ENCODE results near the gene GSN. TPM values are rescaled to one million over a fixed set of nuclear protein-coding genes. Genes with fewer than 3 reads are reported as not detected.

GSN gene
- total and polyA plus RNA-seq, 2 of the 13 experiments (the other 11 are each of a cell fraction or from before 2014, with no cell fraction given): 294 to 307 TPM

DNA sequence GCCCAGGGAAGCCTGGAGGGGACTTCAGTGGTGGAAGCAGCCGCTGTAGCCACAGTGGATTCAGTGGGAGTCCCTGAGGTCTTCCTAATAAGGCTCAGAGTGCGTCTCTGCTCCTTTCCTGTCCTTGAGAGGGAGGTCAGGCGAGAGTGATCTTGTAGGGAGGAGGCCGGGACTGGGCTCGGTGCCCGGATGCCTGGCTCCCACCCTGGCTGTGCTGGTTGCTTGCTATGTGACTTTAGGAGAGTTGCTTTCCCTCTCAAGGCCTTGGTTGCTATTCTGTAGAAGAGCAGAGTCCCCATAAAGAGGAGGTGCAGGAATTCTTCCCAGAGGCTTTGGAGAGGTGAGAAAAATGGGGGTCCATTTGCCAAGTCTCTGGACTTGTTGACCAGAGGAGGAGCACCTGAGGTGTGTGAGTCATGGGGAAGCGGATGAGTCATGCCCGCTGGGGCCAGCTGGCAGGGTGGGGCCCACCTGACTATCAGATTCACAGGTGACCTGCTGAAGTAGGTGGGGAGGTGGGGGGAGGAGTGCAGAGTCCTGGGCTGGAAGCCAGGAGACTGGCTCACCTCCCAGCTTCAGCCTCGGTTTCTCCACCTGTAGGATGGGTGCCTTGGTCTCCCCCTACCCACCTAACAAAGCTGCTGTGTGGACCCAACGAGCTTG is 13.8 kb downstream of the GSN start (continued):
- no peak for TF ChIP-seq NFATC3 (CRISPR knock-in tag; IDR thresholded peaks at IDR 0.05)
- no peak for TF ChIP-seq KLF9 (CRISPR knock-in tag; IDR thresholded peaks at IDR 0.05; ENCODE audit: low read depth)
- TF ChIP-seq TARDBP (CRISPR knock-in tag; IDR thresholded peaks at IDR 0.05): peak; percentile 69
- peak; percentile 68 for TF ChIP-seq SOX5 (CRISPR knock-in tag; IDR thresholded peaks at IDR 0.05; ENCODE audit: borderline replicate concordance)
- no peak; the same call in 1 of the 2 replicates for TF ChIP-seq KDM2A (CRISPR knock-in tag; IDR thresholded peaks at IDR 0.05; ENCODE audit: borderline replicate concordance, low read depth)
- 0 out of 2 replicates have a peak, but pooled peaks have one; percentile 46 for TF ChIP-seq ZNF333 (CRISPR knock-in tag; IDR thresholded peaks at IDR 0.05; ENCODE audit: borderline replicate concordance)
- TF ChIP-seq, protein P1, sequence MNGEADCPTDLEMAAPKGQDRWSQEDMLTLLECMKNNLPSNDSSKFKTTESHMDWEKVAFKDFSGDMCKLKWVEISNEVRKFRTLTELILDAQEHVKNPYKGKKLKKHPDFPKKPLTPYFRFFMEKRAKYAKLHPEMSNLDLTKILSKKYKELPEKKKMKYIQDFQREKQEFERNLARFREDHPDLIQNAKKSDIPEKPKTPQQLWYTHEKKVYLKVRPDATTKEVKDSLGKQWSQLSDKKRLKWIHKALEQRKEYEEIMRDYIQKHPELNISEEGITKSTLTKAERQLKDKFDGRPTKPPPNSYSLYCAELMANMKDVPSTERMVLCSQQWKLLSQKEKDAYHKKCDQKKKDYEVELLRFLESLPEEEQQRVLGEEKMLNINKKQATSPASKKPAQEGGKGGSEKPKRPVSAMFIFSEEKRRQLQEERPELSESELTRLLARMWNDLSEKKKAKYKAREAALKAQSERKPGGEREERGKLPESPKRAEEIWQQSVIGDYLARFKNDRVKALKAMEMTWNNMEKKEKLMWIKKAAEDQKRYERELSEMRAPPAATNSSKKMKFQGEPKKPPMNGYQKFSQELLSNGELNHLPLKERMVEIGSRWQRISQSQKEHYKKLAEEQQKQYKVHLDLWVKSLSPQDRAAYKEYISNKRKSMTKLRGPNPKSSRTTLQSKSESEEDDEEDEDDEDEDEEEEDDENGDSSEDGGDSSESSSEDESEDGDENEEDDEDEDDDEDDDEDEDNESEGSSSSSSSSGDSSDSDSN (CRISPR knock-in tag; IDR thresholded peaks at IDR 0.05): peak; percentile 20
- no peak for TF ChIP-seq SMAD9 (CRISPR knock-in tag; IDR thresholded peaks at IDR 0.05)
- TF ChIP-seq ZKSCAN5 (CRISPR knock-in tag; IDR thresholded peaks at IDR 0.05): no peak
- TF ChIP-seq TBL1XR1 (IDR thresholded peaks at IDR 0.05; ENCODE audit: borderline replicate concordance, low read length, partially characterized antibody): no peak
- 0 out of 2 replicates have a peak, but pooled peaks have one; percentile 14 for TF ChIP-seq ZNF205 (CRISPR knock-in tag; IDR thresholded peaks at IDR 0.05)
- TF ChIP-seq SMARCE1 (IDR thresholded peaks at IDR 0.05; ENCODE audit: borderline replicate concordance): no peak
- TF ChIP-seq, protein P2, sequence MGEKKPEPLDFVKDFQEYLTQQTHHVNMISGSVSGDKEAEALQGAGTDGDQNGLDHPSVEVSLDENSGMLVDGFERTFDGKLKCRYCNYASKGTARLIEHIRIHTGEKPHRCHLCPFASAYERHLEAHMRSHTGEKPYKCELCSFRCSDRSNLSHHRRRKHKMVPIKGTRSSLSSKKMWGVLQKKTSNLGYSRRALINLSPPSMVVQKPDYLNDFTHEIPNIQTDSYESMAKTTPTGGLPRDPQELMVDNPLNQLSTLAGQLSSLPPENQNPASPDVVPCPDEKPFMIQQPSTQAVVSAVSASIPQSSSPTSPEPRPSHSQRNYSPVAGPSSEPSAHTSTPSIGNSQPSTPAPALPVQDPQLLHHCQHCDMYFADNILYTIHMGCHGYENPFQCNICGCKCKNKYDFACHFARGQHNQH (CRISPR knock-in tag; IDR thresholded peaks at IDR 0.05): peak; percentile 45; the same call in 1 of the 2 replicates
- peak; percentile 99 for TF ChIP-seq ZEB1 (IDR thresholded peaks at IDR 0.05; ENCODE audit: insufficient replicate concordance, low read depth)
- peak; percentile 53; the same call in 1 of the 2 replicates for TF ChIP-seq HMG20A (CRISPR knock-in tag; IDR thresholded peaks at IDR 0.05; ENCODE audit: borderline replicate concordance)
- TF ChIP-seq SPEN (CRISPR knock-in tag; IDR thresholded peaks at IDR 0.05; ENCODE audit: low read depth): peak; percentile 5; the same call in 1 of the 2 replicates
- TF ChIP-seq, protein P3, sequence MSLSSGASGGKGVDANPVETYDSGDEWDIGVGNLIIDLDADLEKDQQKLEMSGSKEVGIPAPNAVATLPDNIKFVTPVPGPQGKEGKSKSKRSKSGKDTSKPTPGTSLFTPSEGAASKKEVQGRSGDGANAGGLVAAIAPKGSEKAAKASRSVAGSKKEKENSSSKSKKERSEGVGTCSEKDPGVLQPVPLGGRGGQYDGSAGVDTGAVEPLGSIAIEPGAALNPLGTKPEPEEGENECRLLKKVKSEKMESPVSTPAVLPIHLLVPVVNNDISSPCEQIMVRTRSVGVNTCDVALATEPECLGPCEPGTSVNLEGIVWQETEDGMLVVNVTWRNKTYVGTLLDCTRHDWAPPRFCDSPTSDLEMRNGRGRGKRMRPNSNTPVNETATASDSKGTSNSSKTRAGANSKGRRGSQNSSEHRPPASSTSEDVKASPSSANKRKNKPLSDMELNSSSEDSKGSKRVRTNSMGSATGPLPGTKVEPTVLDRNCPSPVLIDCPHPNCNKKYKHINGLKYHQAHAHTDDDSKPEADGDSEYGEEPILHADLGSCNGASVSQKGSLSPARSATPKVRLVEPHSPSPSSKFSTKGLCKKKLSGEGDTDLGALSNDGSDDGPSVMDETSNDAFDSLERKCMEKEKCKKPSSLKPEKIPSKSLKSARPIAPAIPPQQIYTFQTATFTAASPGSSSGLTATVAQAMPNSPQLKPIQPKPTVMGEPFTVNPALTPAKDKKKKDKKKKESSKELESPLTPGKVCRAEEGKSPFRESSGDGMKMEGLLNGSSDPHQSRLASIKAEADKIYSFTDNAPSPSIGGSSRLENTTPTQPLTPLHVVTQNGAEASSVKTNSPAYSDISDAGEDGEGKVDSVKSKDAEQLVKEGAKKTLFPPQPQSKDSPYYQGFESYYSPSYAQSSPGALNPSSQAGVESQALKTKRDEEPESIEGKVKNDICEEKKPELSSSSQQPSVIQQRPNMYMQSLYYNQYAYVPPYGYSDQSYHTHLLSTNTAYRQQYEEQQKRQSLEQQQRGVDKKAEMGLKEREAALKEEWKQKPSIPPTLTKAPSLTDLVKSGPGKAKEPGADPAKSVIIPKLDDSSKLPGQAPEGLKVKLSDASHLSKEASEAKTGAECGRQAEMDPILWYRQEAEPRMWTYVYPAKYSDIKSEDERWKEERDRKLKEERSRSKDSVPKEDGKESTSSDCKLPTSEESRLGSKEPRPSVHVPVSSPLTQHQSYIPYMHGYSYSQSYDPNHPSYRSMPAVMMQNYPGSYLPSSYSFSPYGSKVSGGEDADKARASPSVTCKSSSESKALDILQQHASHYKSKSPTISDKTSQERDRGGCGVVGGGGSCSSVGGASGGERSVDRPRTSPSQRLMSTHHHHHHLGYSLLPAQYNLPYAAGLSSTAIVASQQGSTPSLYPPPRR (CRISPR knock-in tag; IDR thresholded peaks at IDR 0.05; ENCODE audit: borderline replicate concordance): peak; percentile 56; the same call in 1 of the 2 replicates
- no peak for TF ChIP-seq CREM (IDR thresholded peaks at IDR 0.05)
- TF ChIP-seq CREM (CRISPR knock-in tag; IDR thresholded peaks at IDR 0.05): no peak
- no peak for TF ChIP-seq SETDB1 (CRISPR knock-in tag; IDR thresholded peaks at IDR 0.05; ENCODE audit: borderline replicate concordance)
- TF ChIP-seq, protein P4, sequence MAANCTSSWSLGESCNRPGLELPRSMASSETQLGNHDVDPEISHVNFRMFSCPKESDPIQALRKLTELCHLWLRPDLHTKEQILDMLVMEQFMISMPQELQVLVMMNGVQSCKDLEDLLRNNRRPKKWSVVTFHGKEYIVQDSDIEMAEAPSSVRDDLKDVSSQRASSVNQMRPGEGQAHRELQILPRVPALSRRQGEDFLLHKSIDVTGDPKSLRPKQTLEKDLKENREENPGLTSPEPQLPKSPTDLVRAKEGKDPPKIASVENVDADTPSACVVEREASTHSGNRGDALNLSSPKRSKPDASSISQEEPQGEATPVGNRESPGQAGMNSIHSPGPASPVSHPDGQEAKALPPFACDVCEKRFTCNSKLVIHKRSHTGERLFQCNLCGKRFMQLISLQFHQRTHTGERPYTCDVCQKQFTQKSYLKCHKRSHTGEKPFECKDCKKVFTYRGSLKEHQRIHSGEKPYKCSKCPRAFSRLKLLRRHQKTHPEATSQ (CRISPR knock-in tag; IDR thresholded peaks at IDR 0.05; ENCODE audit: borderline replicate concordance): no peak

All from HepG2 (cell line).